HUDEP-2 (cell line): Measurements from ENCODE around the gene FAM120A.

Experiments used
- DNase-seq, 76 experiments: peaks; one replicate each; lab custom pipeline; 2025; ENCODE audit not compliant: unreplicated experiment in 76 of 76; lab: John Stamatoyannopoulos, UW

FAM120A gene

GRCh38 chr9:93606187-93606586 is 154.7 kb downstream of the FAM120A start:
- DNase-seq = no peak

GRCh38 chr9:93610206-93610605 is 158.7 kb downstream of the FAM120A start:
- no peak for DNase-seq

GRCh38 chr9:93612052-93612795 is 160.7 kb downstream of the FAM120A start:
- no peak for DNase-seq

GRCh38 chr9:93612796-93613154 is 161.3 kb downstream of the FAM120A start:
- DNase-seq = no peak

GRCh38 chr9:93613174-93613573 is 161.7 kb downstream of the FAM120A start:
- DNase-seq = no peak

GRCh38 chr9:93613791-93614190 is 162.3 kb downstream of the FAM120A start:
- no peak for DNase-seq

- DNase-seq = no peak
Observed at GRCh38 chr9:93614830-93615468, 163.5 kb downstream of the FAM120A start.
